Neural cell (in vitro differentiated cells): ENCODE measurements around the gene GPR158. TPM values are rescaled to one million over a fixed set of nuclear protein-coding genes. Genes with fewer than 3 reads are reported as not detected.

ENCODE experiments used
- H2AFZ ChIP-seq: fragments of 200-600, 300-800 bp; sonication (generic), shearing (Covaris generic); 2 replicates; pipeline ENCODE4 v1.6.0; 2014; ENCODE audit warnings: low read depth, mild to moderate bottlenecking, antibody characterized with exemption, low read length, moderate library complexity
- H3F3A ChIP-seq: fragments of 200-600 bp; shearing (Covaris generic); 2 replicates; pipeline ENCODE4 v1.6.1; 2016; ENCODE audit warnings: mild to moderate bottlenecking, moderate library complexity, mixed read lengths, antibody characterized with exemption, low read length; ENCODE audit not compliant: insufficient read depth, poor library complexity, severe bottlenecking
- H3K27ac ChIP-seq: fragments of 200-600, 300-800 bp; sonication (generic), shearing (Covaris generic); 2 replicates; pipeline ENCODE4 v1.5.1; 2014; ENCODE audit warnings: mild to moderate bottlenecking, low read length, moderate library complexity
- H3K27me3 ChIP-seq: fragments of 300-800, 200-600 bp; sonication (generic), shearing (Covaris generic); 2 replicates; pipeline ENCODE4 v1.6.0; 2014; ENCODE audit warnings: mild to moderate bottlenecking, low read depth, low read length, moderate library complexity; ENCODE audit not compliant: insufficient read depth
- H3K36me3 ChIP-seq: fragments of 300-800, 200-600 bp; sonication (generic), shearing (Covaris generic); 2 replicates; pipeline ENCODE4 v1.5.1; 2014; ENCODE audit warnings: mild to moderate bottlenecking, antibody characterized with exemption, low read length, moderate library complexity; ENCODE audit not compliant: insufficient read depth
- H3K4me2 ChIP-seq: fragments of 300-800, 200-600 bp; sonication (generic), shearing (Covaris generic); 2 replicates; pipeline ENCODE4 v1.6.0; 2014; ENCODE audit warnings: mild to moderate bottlenecking, low read length
- H3K4me3 ChIP-seq: fragments of 300-800, 200-600 bp; sonication (generic), shearing (Covaris generic); 2 replicates; pipeline ENCODE4 v1.5.1; 2014; ENCODE audit warnings: mild to moderate bottlenecking, low read length, moderate library complexity
- H3K79me2 ChIP-seq: fragments of 200-600 bp; shearing (Covaris generic); replicated peaks from 2 replicates; pipeline ENCODE4 v1.6.0; 2014; ENCODE audit warnings: mild to moderate bottlenecking, low read length, moderate library complexity; ENCODE audit not compliant: insufficient read depth
- H3K9ac ChIP-seq: fragments of 300-800, 200-600 bp; sonication (generic), shearing (Covaris generic); 2 replicates; pipeline ENCODE4 v1.6.1; 2016; ENCODE audit warnings: mild to moderate bottlenecking, low read length, mixed read lengths
- H3K9me2 ChIP-seq: fragments of 200-600 bp; shearing (Covaris generic); 2 replicates; pipeline ENCODE4 v1.6.1; 2016; ENCODE audit warnings: mild to moderate bottlenecking, low read length, mixed read lengths; ENCODE audit not compliant: insufficient read depth
- H3K9me3 ChIP-seq: fragments of 200-600, 300-800 bp; sonication (generic), shearing (Covaris generic); 2 replicates; pipeline ENCODE4 v1.6.1; 2016; ENCODE audit warnings: mild to moderate bottlenecking, mixed run types, low read length, moderate library complexity, mixed read lengths
- H4K20me1 ChIP-seq: fragments of 200-600 bp; shearing (Covaris generic); 2 replicates; pipeline ENCODE4 v1.6.1; 2016; ENCODE audit warnings: mild to moderate bottlenecking, mixed run types; ENCODE audit not compliant: insufficient read depth
- EP300 ChIP-seq: fragments of 450-650 bp; conservative IDR thresholded peaks from 2 replicates; pipeline ENCODE4 v1.6.1; 2014; ENCODE audit warnings: antibody characterized with exemption, mild to moderate bottlenecking, moderate library complexity; ENCODE audit not compliant: poor library complexity, severe bottlenecking
- EZH2 ChIP-seq: fragments of 200-600, 300-800 bp; shearing (Covaris generic), sonication (generic); IDR thresholded peaks from 2 replicates; pipeline ENCODE4 v1.6.1; 2014; ENCODE audit warnings: antibody characterized with exemption, low read length, borderline replicate concordance, mild to moderate bottlenecking; ENCODE audit not compliant: insufficient read depth, poor library complexity, severe bottlenecking
- MXI1 ChIP-seq: fragments of 450-650 bp; conservative IDR thresholded peaks from 2 replicates; pipeline ENCODE4 v1.6.1; 2014; ENCODE audit warnings: antibody characterized with exemption, mild to moderate bottlenecking; ENCODE audit not compliant: poor library complexity, severe bottlenecking
- POLR2AphosphoS5 ChIP-seq: IDR thresholded peaks from 2 replicates; pipeline ENCODE4 v1.6.1; 2012
- RAD21 ChIP-seq: fragments of 450-650 bp; conservative IDR thresholded peaks from 2 replicates; pipeline ENCODE4 v1.6.1; 2014; ENCODE audit warnings: antibody characterized with exemption, mild to moderate bottlenecking, moderate library complexity
- SMC3 ChIP-seq: fragments of 450-650 bp; conservative IDR thresholded peaks from 2 replicates; pipeline ENCODE4 v1.6.1; 2014; ENCODE audit warnings: antibody characterized with exemption, mild to moderate bottlenecking, moderate library complexity; ENCODE audit not compliant: poor library complexity
- TAF1 ChIP-seq: IDR thresholded peaks from 2 replicates; pipeline ENCODE4 v1.6.1; 2012; ENCODE audit warnings: low read depth
- polyA plus RNA-seq: library from polyadenylated mRNA; depleted of rRNA; stranded (reverse); fragments of >200 nt; gene quantifications from 2 replicates; pipeline ENCODE4 v1.2.3, GENCODE V29; 2014
- TF ChIP-seq, protein P1 (sequence below): fragments of 450-650 bp; IDR thresholded peaks from 2 replicates; pipeline ENCODE4 v1.5.1; 2014; ENCODE audit warnings: antibody characterized with exemption, mild to moderate bottlenecking, moderate library complexity; ENCODE audit not compliant: poor library complexity, severe bottlenecking
- TF ChIP-seq, protein P2 (sequence below): IDR thresholded peaks from 2 replicates; pipeline ENCODE4 v1.6.1; 2012; ENCODE audit warnings: borderline replicate concordance

GPR158 gene
- polyA plus RNA-seq, 1 donor from 2014 or later, result 2.1 TPM

- no peaks in the 10 kb centered on the region for H3K9me2 ChIP-seq
- H3K36me3 ChIP-seq, result no peaks in the 10 kb centered on the region
- H3K4me2 ChIP-seq, result no peak overlapping the region
- H3K9me3 ChIP-seq, result no peaks in the 10 kb centered on the region
- no peaks in the 10 kb centered on the region for H3K79me2 ChIP-seq
- no peak overlapping the region for H2AFZ ChIP-seq
- no peak overlapping the region for H3K4me3 ChIP-seq
- no peaks in the 10 kb centered on the region for H3K27me3 ChIP-seq
- no peaks in the 10 kb centered on the region for H3F3A ChIP-seq
- H4K20me1 ChIP-seq, result no peaks in the 10 kb centered on the region
- TF ChIP-seq, protein P1, sequence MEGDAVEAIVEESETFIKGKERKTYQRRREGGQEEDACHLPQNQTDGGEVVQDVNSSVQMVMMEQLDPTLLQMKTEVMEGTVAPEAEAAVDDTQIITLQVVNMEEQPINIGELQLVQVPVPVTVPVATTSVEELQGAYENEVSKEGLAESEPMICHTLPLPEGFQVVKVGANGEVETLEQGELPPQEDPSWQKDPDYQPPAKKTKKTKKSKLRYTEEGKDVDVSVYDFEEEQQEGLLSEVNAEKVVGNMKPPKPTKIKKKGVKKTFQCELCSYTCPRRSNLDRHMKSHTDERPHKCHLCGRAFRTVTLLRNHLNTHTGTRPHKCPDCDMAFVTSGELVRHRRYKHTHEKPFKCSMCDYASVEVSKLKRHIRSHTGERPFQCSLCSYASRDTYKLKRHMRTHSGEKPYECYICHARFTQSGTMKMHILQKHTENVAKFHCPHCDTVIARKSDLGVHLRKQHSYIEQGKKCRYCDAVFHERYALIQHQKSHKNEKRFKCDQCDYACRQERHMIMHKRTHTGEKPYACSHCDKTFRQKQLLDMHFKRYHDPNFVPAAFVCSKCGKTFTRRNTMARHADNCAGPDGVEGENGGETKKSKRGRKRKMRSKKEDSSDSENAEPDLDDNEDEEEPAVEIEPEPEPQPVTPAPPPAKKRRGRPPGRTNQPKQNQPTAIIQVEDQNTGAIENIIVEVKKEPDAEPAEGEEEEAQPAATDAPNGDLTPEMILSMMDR, result no peak
- TF ChIP-seq RAD21, result no peak
- TF ChIP-seq EP300, result no peak
- no peak for TF ChIP-seq SMC3
- TF ChIP-seq, protein P2, sequence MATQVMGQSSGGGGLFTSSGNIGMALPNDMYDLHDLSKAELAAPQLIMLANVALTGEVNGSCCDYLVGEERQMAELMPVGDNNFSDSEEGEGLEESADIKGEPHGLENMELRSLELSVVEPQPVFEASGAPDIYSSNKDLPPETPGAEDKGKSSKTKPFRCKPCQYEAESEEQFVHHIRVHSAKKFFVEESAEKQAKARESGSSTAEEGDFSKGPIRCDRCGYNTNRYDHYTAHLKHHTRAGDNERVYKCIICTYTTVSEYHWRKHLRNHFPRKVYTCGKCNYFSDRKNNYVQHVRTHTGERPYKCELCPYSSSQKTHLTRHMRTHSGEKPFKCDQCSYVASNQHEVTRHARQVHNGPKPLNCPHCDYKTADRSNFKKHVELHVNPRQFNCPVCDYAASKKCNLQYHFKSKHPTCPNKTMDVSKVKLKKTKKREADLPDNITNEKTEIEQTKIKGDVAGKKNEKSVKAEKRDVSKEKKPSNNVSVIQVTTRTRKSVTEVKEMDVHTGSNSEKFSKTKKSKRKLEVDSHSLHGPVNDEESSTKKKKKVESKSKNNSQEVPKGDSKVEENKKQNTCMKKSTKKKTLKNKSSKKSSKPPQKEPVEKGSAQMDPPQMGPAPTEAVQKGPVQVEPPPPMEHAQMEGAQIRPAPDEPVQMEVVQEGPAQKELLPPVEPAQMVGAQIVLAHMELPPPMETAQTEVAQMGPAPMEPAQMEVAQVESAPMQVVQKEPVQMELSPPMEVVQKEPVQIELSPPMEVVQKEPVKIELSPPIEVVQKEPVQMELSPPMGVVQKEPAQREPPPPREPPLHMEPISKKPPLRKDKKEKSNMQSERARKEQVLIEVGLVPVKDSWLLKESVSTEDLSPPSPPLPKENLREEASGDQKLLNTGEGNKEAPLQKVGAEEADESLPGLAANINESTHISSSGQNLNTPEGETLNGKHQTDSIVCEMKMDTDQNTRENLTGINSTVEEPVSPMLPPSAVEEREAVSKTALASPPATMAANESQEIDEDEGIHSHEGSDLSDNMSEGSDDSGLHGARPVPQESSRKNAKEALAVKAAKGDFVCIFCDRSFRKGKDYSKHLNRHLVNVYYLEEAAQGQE, result no peak
- no peak for TF ChIP-seq MXI1
- no peak for TF ChIP-seq TAF1
- TF ChIP-seq POLR2AphosphoS5, result no peak
- TF ChIP-seq EZH2, result no peak
- no peak overlapping the region for H3K27ac ChIP-seq
- H3K9ac ChIP-seq, result no peak overlapping the region
These were observed 89.1 kb downstream of the GPR158 start for GRCh38 chr10:25263931-25264330.

DNA sequence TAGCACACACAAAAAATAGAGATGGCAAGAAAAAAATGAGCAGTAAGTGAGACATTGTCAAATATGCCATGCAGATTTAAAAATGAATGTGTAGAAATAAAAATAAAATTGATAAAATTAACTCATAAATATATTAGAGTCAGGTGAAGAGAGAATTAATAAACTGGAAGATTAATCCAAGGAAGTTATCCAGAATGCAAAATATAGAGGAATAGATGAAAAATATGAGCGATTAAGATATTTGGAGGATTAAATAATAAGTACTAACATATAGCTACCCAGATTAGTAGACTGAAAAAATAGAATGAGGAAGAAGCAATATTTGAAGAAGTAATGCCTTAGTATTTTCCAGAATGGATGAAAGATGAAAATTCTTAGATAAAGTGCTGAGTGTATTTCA lies 103.4 kb downstream of the GPR158 start:
- no peaks in the 10 kb centered on the region for H3F3A ChIP-seq
- no peak overlapping the region for H3K4me2 ChIP-seq
- H3K4me3 ChIP-seq, result no peak overlapping the region
- no peak overlapping the region for H3K9ac ChIP-seq
- H2AFZ ChIP-seq, result no peak overlapping the region
- H3K36me3 ChIP-seq, result no peaks in the 10 kb centered on the region
- TF ChIP-seq, protein P2, result no peak
- TF ChIP-seq SMC3 (no peak), POLR2AphosphoS5 (no peak), TAF1 (no peak), EZH2 (no peak)
- no peaks in the 10 kb centered on the region for H3K9me3 ChIP-seq
- H3K27ac ChIP-seq, result no peak overlapping the region
- no peaks in the 10 kb centered on the region for H3K27me3 ChIP-seq
- H3K9me2 ChIP-seq, result no peaks in the 10 kb centered on the region
- no peaks in the 10 kb centered on the region for H4K20me1 ChIP-seq
- no peaks in the 10 kb centered on the region for H3K79me2 ChIP-seq
